Hepatic stellate cell (primary cell): ENCODE data around the gene MLXIPL.
"Not testable (repeated sequence)": the region's sequence is repeated elsewhere in the genome, so short reads cannot be mapped to it uniquely, and the experiment has no call there.

Experiments used
- DNase-seq: peaks from one replicate; pipeline ENCODE4 v3.0.0; 2011; ENCODE audit warnings: low spot score

Gene MLXIPL

GRCh38 chr7:73644688-73645286 is 20.5 kb upstream of the MLXIPL start:
- no peak for DNase-seq

GRCh38 chr7:73642834-73643233 is 18.5 kb upstream of the MLXIPL start:
- no peak for DNase-seq

GRCh38 chr7:73638911-73639310 is 14.6 kb upstream of the MLXIPL start:
- DNase-seq, result no peak

- DNase-seq, result no peak
These were observed 11.3 kb upstream of the MLXIPL start for GRCh38 chr7:73635428-73636200.

GRCh38 chr7:73633844-73634243 is 9.5 kb upstream of the MLXIPL start:
- no peak for DNase-seq

GRCh38 chr7:73633323-73633722 is 9.0 kb upstream of the MLXIPL start:
- DNase-seq, result no peak

- DNase-seq, result no peak
These were observed 7.2 kb upstream of the MLXIPL start for GRCh38 chr7:73631558-73631957.

- no peak for DNase-seq
These were observed 4.2 kb upstream of the MLXIPL start for GRCh38 chr7:73628504-73628903.

- DNase-seq, result no peak
These were observed 2.5 kb upstream of the MLXIPL start for GRCh38 chr7:73626814-73627213.

- DNase-seq, result no peak
These were observed 954 bp upstream of the MLXIPL start for GRCh38 chr7:73625276-73625675.

- no peak for DNase-seq
These were observed 313 bp upstream of the MLXIPL start for GRCh38 chr7:73624669-73625001.

- no peak for DNase-seq
These were observed 1.2 kb downstream of the MLXIPL start for GRCh38 chr7:73622909-73623797.

- DNase-seq, result no peak
These were observed 1.8 kb downstream of the MLXIPL start for GRCh38 chr7:73622527-73622908.

GRCh38 chr7:73621168-73622063 is 2.9 kb downstream of the MLXIPL start:
- DNase-seq, result no peak

GRCh38 chr7:73619394-73619793 is 4.9 kb downstream of the MLXIPL start:
- not testable (repeated sequence) for DNase-seq

- DNase-seq, result no peak
These were observed 5.8 kb downstream of the MLXIPL start for GRCh38 chr7:73618538-73618937.

- DNase-seq, result not testable (repeated sequence)
These were observed 6.8 kb downstream of the MLXIPL start for GRCh38 chr7:73617520-73617919.

GRCh38 chr7:73615886-73616285 is 8.4 kb downstream of the MLXIPL start:
- no peak for DNase-seq

- DNase-seq, result not testable (repeated sequence)
These were observed 9.4 kb downstream of the MLXIPL start for GRCh38 chr7:73614937-73615336.

- no peak for DNase-seq
These were observed 10.2 kb downstream of the MLXIPL start for GRCh38 chr7:73613954-73614735.
